VCaP (cell line): ENCODE measurements around the gene RAP2B.

Experiments
- H3K27ac ChIP-seq: fragments of 450-650 bp; 2 replicates; pipeline ENCODE4 v1.5.1; 2017
- TF ChIP-seq, protein P1 (sequence below): fragments of 450-650 bp; conservative IDR thresholded peaks from 2 replicates; pipeline ENCODE4 v1.5.1; 2017; ENCODE audit warnings: mild to moderate bottlenecking, moderate library complexity

Gene RAP2B

DNA sequence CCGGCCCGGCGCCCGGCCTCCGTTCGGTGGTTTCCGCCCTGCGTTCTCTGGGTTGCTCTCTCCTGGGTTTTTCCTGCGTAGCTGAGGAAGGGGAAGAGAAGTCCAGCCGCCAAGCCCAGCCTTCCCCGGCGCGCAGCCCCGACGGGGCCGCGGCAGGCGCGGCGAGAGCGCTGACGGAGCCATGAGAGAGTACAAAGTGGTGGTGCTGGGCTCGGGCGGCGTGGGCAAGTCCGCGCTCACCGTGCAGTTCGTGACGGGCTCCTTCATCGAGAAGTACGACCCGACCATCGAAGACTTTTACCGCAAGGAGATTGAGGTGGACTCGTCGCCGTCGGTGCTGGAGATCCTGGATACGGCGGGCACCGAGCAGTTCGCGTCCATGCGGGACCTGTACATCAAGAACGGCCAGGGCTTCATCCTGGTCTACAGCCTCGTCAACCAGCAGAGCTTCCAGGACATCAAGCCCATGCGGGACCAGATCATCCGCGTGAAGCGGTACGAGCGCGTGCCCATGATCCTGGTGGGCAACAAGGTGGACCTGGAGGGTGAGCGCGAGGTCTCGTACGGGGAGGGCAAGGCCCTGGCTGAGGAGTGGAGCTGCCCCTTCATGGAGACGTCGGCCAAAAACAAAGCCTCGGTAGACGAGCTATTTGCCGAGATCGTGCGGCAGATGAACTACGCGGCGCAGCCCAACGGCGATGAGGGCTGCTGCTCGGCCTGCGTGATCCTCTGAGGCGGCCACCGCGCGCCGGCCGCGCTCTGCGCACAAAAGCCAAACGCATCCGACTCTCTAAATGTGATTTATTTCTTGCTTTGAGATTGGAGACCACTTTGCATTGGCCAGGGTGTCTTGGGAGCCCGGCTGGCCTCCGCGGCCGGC is 727 bp downstream of the RAP2B start:
- TF ChIP-seq, protein P1, sequence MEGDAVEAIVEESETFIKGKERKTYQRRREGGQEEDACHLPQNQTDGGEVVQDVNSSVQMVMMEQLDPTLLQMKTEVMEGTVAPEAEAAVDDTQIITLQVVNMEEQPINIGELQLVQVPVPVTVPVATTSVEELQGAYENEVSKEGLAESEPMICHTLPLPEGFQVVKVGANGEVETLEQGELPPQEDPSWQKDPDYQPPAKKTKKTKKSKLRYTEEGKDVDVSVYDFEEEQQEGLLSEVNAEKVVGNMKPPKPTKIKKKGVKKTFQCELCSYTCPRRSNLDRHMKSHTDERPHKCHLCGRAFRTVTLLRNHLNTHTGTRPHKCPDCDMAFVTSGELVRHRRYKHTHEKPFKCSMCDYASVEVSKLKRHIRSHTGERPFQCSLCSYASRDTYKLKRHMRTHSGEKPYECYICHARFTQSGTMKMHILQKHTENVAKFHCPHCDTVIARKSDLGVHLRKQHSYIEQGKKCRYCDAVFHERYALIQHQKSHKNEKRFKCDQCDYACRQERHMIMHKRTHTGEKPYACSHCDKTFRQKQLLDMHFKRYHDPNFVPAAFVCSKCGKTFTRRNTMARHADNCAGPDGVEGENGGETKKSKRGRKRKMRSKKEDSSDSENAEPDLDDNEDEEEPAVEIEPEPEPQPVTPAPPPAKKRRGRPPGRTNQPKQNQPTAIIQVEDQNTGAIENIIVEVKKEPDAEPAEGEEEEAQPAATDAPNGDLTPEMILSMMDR = no peak
- H3K27ac ChIP-seq = peak overlapping the region; percentile 76

DNA sequence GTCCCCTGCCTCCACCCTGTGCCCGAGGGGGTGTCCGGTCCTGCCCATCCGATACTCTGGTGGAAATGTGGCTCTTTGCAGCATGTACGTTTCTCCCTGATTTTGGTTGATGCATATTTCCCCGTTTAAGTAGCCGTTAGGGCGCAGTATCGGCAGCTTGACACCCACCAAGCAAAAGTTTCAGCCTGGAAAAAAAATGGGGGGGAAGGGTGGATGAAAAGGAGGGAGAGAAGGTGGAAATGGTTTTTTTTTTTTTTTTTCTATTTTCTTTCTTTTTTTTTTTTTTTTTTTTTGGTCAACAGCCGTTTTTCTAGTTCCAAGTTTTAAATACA is 1.3 kb downstream of the RAP2B start:
- peak overlapping the region; percentile 76 for H3K27ac ChIP-seq
- TF ChIP-seq, protein P1 = no peak

DNA sequence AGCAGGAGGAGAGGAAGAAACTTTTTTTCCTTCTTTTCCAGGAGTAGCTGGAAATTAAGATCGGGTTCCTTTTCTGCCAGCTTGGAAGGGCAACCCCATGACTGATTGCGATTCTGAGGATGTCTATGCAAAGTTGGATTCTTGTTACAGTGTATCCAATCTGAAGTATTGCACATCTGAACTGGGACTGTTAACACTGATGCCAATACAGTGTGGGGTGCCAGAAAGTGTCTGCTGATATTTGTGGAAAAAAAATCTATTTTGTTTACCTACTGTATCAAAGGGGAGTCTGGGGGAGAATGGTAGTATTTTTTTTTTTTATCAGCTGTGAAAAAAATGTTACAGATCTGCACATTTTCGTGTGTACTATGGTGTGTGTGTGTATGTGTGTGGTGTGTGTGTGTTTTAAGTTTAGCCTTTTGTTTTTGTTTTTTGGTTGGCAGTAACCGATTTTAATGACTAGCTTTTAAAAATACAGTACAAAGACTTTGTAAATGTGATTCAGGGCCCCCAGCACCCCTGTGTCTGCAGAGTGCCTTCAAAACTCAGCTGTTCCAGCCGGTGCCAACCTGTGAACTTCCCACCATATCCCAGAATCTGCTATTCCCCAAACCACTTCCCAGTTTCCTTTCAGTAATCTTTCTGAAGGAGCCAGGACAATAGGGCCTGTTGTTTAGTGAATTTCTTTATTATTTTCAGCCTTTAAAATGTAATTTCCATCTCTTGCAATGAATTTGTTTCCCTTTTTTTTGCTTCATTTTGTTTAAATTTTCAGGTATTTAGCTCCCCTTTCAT is 1.9 kb downstream of the RAP2B start:
- H3K27ac ChIP-seq = peak overlapping the region; percentile 76; the same call in 1 of the 2 replicates
- TF ChIP-seq, protein P1 = no peak

DNA sequence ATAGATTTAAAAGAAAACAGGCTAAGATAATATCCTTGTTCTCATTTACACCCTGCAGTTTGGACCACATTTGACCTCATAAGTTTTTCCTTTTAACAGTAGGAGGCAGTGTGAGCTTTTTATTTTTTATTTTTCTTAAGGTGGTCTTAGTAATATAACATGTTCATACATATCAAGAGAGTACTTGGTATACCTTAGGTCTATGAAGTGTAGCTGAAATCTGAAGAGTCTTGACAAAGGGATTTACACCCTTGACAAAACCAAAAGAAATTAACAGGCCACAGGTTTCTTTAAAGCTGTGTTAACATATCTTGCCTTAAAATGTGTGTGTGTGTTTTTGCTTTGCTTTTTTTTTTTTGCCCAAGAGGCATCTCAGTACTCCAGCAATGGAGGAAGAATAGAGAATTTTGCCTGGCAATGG is 3.2 kb downstream of the RAP2B start:
- no peak overlapping the region for H3K27ac ChIP-seq
- TF ChIP-seq, protein P1 = peak; percentile 20

DNA sequence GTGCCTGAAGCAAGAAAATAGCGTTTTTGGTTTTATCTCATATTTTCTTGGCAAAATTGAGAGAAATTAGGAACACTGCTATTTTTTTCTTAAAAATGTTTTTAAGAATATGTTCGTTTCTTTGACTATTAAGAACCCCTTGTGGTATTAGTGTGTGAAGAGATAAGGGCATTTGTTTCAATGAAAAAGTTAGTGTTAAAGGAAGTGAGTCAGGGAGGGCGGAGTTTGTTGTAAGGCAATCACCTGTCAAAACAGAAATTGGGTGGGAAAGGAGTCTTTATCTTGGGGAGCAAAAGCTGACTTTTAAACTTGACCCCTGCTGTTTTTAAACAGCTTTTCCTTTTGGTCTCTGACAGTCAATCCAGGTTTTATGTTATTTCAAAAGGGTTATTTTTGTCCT is 4.2 kb downstream of the RAP2B start:
- TF ChIP-seq, protein P1 = no peak
- H3K27ac ChIP-seq = no peak overlapping the region

DNA sequence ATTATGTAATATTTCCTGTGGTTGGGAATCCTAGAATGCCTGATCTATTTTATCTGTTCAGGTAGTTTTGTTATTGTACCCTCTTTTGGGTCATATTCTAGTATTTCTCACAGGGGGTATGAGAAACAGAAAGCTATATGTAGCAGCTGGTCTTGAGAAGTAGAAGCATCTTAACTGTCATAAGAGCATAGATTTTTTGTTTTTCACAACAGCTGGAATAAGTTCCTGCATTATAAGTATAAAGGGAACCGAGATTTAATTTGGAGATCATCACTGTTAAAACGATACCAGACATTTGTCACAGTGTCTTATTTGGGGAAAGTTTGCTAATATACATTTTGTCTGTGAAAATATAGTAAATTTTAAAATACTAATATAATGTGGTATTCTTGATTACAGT is 4.8 kb downstream of the RAP2B start:
- H3K27ac ChIP-seq = no peak overlapping the region
- TF ChIP-seq, protein P1 = no peak

DNA sequence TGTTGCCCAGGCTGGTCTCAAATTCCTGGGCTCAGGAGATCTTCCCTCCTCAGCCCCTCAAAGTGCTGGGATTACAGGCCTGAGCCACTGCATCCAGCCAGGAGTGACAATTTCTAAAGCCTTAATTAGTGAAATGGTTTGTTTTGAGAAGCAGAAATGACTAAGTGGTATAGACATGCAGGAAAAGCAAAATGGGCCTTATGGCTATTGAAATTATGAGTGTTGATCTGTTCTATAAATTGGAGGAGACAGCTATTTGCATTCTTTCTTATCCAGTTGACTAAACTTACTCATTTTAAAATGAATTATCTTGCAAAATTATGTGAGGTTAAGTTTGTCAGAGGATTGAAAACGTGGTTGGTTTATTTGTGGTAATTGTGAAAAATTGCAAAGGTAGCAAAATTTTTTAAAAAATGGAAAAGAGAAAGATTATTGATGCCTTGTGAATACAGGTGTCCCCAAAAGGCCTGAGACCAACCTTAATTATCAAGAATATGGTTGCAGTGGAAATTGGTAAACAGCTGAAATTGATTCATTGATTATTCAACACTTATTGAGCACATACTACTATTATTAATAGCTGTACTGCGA is 7.9 kb downstream of the RAP2B start:
- no peak overlapping the region for H3K27ac ChIP-seq
- TF ChIP-seq, protein P1 = no peak
